Neural progenitor cell (in vitro differentiated cells): ENCODE measurements around the gene SLC4A11. TPM values are rescaled to one million over a fixed set of nuclear protein-coding genes. Genes with fewer than 3 reads are reported as not detected.

Experiments
- DNase-seq: peaks from one replicate; pipeline ENCODE4 v3.0.0-alpha.2; 2016; ENCODE audit warnings: low spot score
- H2AFZ ChIP-seq: fragments of 200-600 bp; sonication (generic); replicated peaks from 2 replicates; pipeline ENCODE4 v1.6.1; 2016; ENCODE audit warnings: antibody characterized with exemption
- H3F3A ChIP-seq: fragments of 200-600 bp; sonication (generic); 2 replicates; pipeline ENCODE4 v1.6.1; 2016; ENCODE audit warnings: antibody characterized with exemption, low read depth
- H3K27ac ChIP-seq: fragments of 200-600 bp; sonication (generic); 2 replicates; pipeline ENCODE4 v1.5.1; 2016; ENCODE audit warnings: mild to moderate bottlenecking
- H3K27me3 ChIP-seq: fragments of 200-600 bp; sonication (generic); 2 replicates; pipeline ENCODE4 v1.6.1; 2016; ENCODE audit warnings: mild to moderate bottlenecking, moderate library complexity
- H3K36me3 ChIP-seq: fragments of 200-600 bp; sonication (generic); 2 replicates; pipeline ENCODE4 v1.5.1; 2016
- H3K4me1 ChIP-seq: fragments of 200-600 bp; sonication (generic); 2 replicates; pipeline ENCODE4 v1.6.1; 2016; ENCODE audit warnings: mixed run types
- H3K4me2 ChIP-seq: fragments of 200-600 bp; sonication (generic); 2 replicates; pipeline ENCODE4 v1.6.1; 2016
- H3K4me3 ChIP-seq: fragments of 200-600 bp; sonication (generic); 2 replicates; pipeline ENCODE4 v1.5.1; 2016
- H3K79me2 ChIP-seq: fragments of 200-600 bp; sonication (generic); 2 replicates; pipeline ENCODE4 v1.6.1; 2016; ENCODE audit warnings: low read depth
- H3K9ac ChIP-seq: fragments of 200-600 bp; sonication (generic); 2 replicates; pipeline ENCODE4 v1.6.1; 2016
- H3K9me3 ChIP-seq: fragments of 200-600 bp; sonication (generic); 2 replicates; pipeline ENCODE4 v1.5.1; 2016; ENCODE audit warnings: low read depth
- H4K20me1 ChIP-seq: fragments of 200-600 bp; sonication (generic); 2 replicates; pipeline ENCODE4 v1.6.1; 2016; ENCODE audit warnings: low read depth
- H3K27ac Mint-ChIP-seq: 3 replicates; pipeline ENCODE4 v1.8.0; 2021; ENCODE audit warnings: mixed read lengths
- H3K27me3 Mint-ChIP-seq: 2 replicates; pipeline ENCODE4 v1.8.0; 2022; ENCODE audit warnings: low read depth, mild to moderate bottlenecking, inconsistent platforms, moderate library complexity, mixed read lengths; ENCODE audit not compliant: insufficient read depth
- H3K36me3 Mint-ChIP-seq: 3 replicates; pipeline ENCODE4 v1.8.0; 2021; ENCODE audit warnings: mixed read lengths
- H3K4me1 Mint-ChIP-seq: 3 replicates; pipeline ENCODE4 v1.8.0; 2021; ENCODE audit warnings: mixed read lengths
- H3K4me3 Mint-ChIP-seq: 3 replicates; pipeline ENCODE4 v1.8.0; 2021; ENCODE audit warnings: mild to moderate bottlenecking, moderate library complexity, mixed read lengths
- H3K9me3 Mint-ChIP-seq: 3 replicates; pipeline ENCODE4 v1.8.0; 2020; ENCODE audit warnings: mixed read lengths
- CTCF ChIP-seq: fragments of 200-600 bp; sonication (generic); IDR thresholded peaks from 2 replicates; pipeline ENCODE4 v1.5.1; 2017; ENCODE audit warnings: antibody characterized with exemption, mild to moderate bottlenecking
- EZH2 ChIP-seq: fragments of 200-600 bp; sonication (generic); IDR thresholded peaks from 2 replicates; pipeline ENCODE4 v1.6.1; 2017; ENCODE audit warnings: antibody characterized with exemption, mild to moderate bottlenecking, moderate library complexity
- EZH2phosphoT487 ChIP-seq: fragments of 200-600 bp; sonication (generic); IDR thresholded peaks from 2 replicates; pipeline ENCODE4 v1.6.1; 2017; ENCODE audit warnings: antibody characterized with exemption
- total RNA-seq: library from RNA; depleted of rRNA; stranded (reverse); fragments of >200 nt; gene quantifications from 2 replicates; pipeline ENCODE4 v1.2.3, GENCODE V29; 2015; ENCODE audit warnings: low replicate concordance

SLC4A11 gene
- total RNA-seq, 1 donor from 2014 or later = 0.95 TPM

DNA sequence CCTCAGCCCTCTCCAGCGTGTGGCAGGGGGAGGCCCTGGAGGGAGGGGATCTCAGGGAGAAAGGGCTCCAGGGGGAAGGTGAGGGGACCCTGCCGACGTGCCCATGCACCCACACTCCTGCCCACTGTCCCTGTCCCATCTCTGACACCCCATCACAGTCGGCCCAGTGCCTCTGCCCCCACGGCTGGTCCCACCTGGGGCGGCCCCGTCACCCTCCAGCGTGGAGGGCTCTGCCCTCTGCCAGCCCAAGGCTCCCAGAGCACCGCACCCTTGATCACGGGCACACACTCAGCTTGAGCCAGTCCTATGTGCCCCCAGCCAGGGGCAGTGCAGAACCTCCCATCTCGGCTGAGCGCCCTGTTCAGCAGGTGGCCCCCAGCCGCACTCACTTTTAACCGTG lies 9.2 kb downstream of the SLC4A11 start:
- Mint-ChIP-seq H3K36me3 (no peaks in the 10 kb centered on the region), H3K9me3 (no peaks in the 10 kb centered on the region), H3K4me3 (no peak overlapping the region), H3K4me1 (no peaks in the 10 kb centered on the region), H3K27me3 (peaks cover 7% of the 10 kb centered on the region), H3K27ac (no peak overlapping the region)
- no peaks in the 10 kb centered on the region for H3K79me2 ChIP-seq
- H3K9me3 ChIP-seq = no peaks in the 10 kb centered on the region
- H3K9ac ChIP-seq = no peak overlapping the region
- H3K4me2 ChIP-seq = no peak overlapping the region
- H3K4me1 ChIP-seq = no peaks in the 10 kb centered on the region
- DNase-seq = no peak
- TF ChIP-seq EZH2phosphoT487 = no peak
- TF ChIP-seq EZH2 = no peak
- TF ChIP-seq CTCF = no peak
- no peak overlapping the region for H2AFZ ChIP-seq
- H3K27ac ChIP-seq = no peak overlapping the region
- H3K4me3 ChIP-seq = no peak overlapping the region
- H3F3A ChIP-seq = no peaks in the 10 kb centered on the region
- H3K27me3 ChIP-seq = no peaks in the 10 kb centered on the region
- H4K20me1 ChIP-seq = no peaks in the 10 kb centered on the region
- no peaks in the 10 kb centered on the region for H3K36me3 ChIP-seq

- H3K4me1 Mint-ChIP-seq = no peaks in the 10 kb centered on the region
These were observed 9.8 kb downstream of the SLC4A11 start for GRCh38 chr20:3229158-3229557.

GRCh38 chr20:3228750-3229032 lies 10.3 kb downstream of the SLC4A11 start:
- Mint-ChIP-seq H3K27ac (no peak overlapping the region), H3K36me3 (no peaks in the 10 kb centered on the region), H3K9me3 (no peaks in the 10 kb centered on the region), H3K27me3 (peaks cover 2% of the 10 kb centered on the region), H3K4me3 (no peak overlapping the region), H3K4me1 (no peaks in the 10 kb centered on the region)
- no peak for DNase-seq
- Histone ChIP-seq H3K9ac (no peak overlapping the region), H3F3A (no peaks in the 10 kb centered on the region), H3K4me2 (no peak overlapping the region), H4K20me1 (no peaks in the 10 kb centered on the region), H3K27ac (no peak overlapping the region), H3K9me3 (no peaks in the 10 kb centered on the region), H3K27me3 (no peaks in the 10 kb centered on the region), H2AFZ (no peak overlapping the region), H3K36me3 (no peaks in the 10 kb centered on the region), H3K4me3 (no peak overlapping the region), H3K79me2 (no peaks in the 10 kb centered on the region), H3K4me1 (no peaks in the 10 kb centered on the region)
- TF ChIP-seq EZH2 = no peak
- no peak for TF ChIP-seq EZH2phosphoT487
- TF ChIP-seq CTCF = no peak

More at GRCh38 chr20:3229158-3229557, 9.8 kb downstream of the SLC4A11 start:
- Histone ChIP-seq H3K79me2 (no peaks in the 10 kb centered on the region), H3K27ac (no peak overlapping the region), H3K27me3 (no peaks in the 10 kb centered on the region), H3K4me2 (no peak overlapping the region), H3K4me3 (no peak overlapping the region), H4K20me1 (no peaks in the 10 kb centered on the region), H3K36me3 (no peaks in the 10 kb centered on the region), H2AFZ (no peak overlapping the region), H3K9ac (no peak overlapping the region), H3K4me1 (no peaks in the 10 kb centered on the region), H3F3A (no peaks in the 10 kb centered on the region), H3K9me3 (no peaks in the 10 kb centered on the region)
- no peak for TF ChIP-seq EZH2phosphoT487
- TF ChIP-seq EZH2 = no peak
- TF ChIP-seq CTCF = no peak
- Mint-ChIP-seq H3K27ac (no peak overlapping the region), H3K9me3 (no peaks in the 10 kb centered on the region), H3K36me3 (no peaks in the 10 kb centered on the region), H3K4me3 (no peak overlapping the region), H3K27me3 (peaks cover 3% of the 10 kb centered on the region)
- DNase-seq = no peak
